Stomach (tissue), 4 donors: ENCODE results near the gene RASAL2.

Experiments used
- CTCF ChIP-seq, 7 experiments: fragments of 450-650 bp in 4 of 7; fragments of 200-600 bp in 3 of 7; sonication (generic) in 3 of 7; IDR thresholded peaks; one replicate each; pipeline ENCODE4 v1.5.1; 2016 to 2019; ENCODE audit warnings: antibody characterized with exemption in 7 of 7, control low read depth in 2 of 7, mild to moderate bottlenecking in 1 of 7
- POLR2A ChIP-seq, 4 donors: fragments of 450-650 bp; IDR thresholded peaks; one replicate each; pipeline ENCODE4 v1.6.1; 2016; ENCODE audit warnings: antibody characterized with exemption in 4 of 4, control low read depth in 2 of 4, mild to moderate bottlenecking in 1 of 4, moderate library complexity in 1 of 4

DNA sequence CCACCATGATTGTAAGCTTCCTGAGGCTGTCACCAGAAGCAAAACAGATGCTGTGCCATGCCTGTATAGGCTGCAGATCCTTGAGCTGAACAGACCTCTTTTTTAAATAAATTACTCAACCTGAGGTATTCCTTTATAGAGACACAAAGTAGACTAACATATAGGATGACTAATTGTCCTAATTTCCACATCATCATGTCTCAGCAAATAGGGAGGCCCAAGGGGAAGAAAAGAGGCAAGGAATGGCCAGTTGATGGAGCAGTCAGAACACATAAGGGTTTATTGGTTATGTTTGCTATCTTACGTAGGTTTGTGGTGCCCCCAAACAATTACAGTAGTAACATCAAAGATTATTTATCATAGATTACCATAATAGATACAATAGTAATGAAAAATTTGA lies 126.2 kb downstream of the RASAL2 start:
- TF ChIP-seq POLR2A (IDR thresholded peaks at IDR 0.05) (no peak), CTCF (IDR thresholded peaks at IDR 0.05) (no peak)
